GM18909 (cell line): Measurements from ENCODE around the gene ADAMTS13.

Experiments
- ATAC-seq: cut with Tn5 transposase; IDR thresholded peaks from one replicate; pipeline ENCODE4 v1.9.1; 2021; ENCODE audit warnings: mild to moderate bottlenecking; ENCODE audit not compliant: unreplicated experiment, poor library complexity

Gene ADAMTS13

DNA sequence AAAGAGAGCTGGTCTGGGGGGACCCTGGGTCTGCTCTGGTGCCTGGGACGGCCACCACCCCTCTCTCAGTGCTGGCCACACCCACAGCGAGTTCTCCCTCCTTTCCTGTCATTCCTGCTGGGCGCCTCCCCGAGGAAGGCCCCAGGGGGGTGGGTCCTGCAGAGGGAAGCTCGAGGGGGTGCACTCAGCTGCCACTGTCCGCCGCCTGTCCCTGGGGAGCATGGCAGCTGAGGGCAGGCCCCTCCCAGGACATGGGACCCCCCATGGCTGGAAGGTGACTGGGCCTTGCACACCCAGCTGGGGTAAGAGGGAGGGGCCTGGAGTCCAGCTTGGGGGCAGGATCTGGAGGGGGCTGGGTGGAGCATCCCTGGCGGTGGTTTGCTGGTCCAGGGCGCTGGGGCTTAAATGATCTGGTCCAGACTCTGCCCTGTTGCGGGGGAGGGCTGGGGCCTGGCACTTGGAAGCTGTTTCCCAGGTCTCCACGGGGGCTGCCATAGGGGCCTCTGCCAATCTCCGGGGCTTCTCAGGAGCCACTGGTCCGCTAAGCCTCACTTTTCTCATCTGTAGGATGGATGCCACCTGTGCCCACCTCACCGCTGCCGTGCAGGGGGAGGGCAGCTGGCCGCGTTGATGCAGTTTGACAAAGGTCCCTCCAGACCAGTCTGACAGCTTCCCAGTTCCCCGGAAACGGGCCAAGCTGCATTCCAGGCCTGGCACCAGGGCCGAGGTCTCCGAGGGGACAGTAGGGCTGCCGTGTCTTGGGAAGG is 62.7 kb downstream of the ADAMTS13 start:
- ATAC-seq = no peak

DNA sequence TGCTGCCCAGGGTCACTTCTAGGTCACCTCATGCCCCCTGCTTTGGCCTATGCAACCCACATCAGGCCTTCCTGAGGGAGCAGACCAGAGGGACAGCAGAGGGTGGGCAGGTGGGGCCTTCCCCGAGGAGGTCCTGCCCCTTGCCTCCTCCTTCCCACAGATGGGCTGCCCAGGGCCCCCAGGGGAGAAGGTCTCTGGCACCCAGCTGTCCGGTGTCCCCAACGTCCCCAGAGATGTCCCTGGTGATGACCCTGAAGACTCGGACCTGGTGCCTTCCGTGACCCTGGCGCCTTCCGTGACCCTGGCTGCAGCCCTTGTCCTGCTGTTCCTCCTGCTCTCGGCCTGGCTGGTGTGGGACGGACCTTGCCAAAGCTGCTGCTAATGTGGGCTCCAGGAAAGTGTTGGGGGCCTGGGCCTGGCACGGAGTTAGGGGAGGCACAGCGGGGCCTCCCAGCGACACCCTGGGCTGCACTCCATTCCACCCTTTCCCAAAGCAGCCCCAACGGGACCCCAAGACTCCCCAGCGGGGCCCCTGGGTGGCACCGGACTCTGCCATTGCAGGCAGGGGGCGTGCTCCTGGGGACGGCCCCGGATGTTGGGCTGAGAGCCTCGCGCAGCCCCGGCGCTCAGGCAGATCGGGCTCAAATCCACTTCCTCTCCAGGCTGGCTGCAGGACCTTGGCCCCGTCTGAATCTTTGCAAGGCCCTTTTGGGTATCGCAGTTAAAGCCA is 63.5 kb downstream of the ADAMTS13 start:
- no peak for ATAC-seq

DNA sequence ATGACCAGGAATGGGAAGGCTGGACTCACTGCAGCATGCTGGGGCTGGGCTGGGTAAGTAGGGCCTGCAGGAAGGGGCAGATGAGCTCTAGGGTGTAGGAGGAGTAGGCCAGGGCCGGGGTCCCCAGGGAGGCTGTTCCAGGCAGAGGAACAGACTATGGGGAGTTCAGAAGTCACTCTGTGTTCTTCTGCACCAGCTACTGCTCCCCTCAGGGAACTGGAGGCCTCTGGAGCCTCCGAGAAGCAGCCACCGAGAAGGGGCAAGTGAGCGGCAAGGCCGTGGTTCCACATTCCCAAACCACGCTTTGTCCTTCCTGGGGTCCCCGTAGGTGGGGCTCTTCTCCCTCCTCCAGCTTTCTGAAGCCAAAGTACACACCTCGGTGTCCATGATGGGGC is 65.2 kb downstream of the ADAMTS13 start:
- no peak for ATAC-seq

DNA sequence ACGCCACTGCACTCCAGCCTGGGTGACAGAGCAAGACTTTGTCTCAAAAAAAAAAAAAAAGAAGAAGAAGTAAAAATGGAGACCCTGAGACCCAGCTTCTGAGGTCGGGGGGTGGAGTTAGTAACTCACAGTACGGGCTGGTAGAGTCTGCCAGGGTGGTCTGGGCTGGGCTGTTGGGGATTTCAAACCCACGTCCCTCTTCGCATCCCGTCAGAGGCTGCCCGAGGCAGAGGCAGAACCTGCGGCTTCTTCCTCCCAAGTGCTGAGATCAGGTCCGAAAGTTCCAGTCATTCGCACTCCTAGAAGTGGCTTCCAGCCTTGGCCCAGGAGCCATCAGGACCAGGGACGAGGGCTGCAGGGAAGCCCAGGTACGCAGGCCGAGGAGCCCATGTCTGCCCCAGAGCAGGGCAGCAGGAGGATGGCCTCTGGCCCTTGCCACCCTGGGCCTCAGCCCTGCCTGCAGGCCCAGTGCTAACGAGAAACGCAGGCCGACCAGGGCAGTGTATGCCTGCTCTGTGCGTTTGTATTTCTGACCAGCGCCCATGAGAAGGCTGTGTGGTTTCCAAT is 66.6 kb downstream of the ADAMTS13 start:
- ATAC-seq = no peak

DNA sequence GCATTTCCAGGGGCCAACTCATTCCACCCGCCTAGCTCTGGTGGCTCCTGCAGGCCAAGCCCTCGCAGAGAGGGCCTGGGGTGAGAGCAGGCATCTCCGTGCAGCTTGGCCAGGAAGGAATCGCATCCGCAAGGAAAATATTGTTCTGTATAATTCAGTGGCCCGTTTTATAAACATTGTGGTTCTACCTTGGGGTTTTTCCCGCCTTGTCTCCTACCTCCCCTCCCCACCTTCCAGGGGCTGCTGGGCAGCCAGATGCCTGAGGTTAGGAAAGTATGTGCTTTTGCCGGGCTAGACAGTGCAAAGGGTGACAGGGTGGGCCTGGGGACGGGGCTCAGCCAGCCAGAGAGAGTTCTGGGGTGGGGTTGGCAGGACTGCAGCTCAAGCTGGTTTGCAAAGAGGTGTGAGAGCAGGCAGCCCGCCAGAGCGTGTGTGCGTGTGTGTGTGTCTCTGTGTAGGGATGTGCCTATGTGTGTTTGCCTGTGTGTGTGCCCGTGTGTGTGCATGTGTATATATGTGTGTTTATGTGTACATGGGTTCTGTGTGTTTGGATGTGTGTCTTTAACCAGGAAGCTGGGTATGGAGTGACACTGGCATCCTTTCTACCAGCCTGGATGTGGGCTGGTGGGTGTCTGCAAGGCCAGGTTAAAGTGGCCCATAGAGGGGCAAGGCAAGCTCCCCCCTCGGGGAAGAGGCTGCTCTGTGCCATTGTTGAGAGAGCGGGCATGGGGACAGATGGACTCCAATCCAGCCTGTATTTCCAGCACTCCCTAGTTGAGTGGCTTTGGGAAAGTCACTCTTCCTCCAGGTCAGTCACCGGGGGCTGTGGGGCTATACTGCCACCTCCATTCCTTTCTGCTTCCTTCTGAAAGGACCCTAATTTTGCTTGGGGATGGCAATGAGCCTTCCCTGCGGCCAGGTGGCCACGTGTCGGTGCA is 67.4 kb downstream of the ADAMTS13 start:
- no peak for ATAC-seq

DNA sequence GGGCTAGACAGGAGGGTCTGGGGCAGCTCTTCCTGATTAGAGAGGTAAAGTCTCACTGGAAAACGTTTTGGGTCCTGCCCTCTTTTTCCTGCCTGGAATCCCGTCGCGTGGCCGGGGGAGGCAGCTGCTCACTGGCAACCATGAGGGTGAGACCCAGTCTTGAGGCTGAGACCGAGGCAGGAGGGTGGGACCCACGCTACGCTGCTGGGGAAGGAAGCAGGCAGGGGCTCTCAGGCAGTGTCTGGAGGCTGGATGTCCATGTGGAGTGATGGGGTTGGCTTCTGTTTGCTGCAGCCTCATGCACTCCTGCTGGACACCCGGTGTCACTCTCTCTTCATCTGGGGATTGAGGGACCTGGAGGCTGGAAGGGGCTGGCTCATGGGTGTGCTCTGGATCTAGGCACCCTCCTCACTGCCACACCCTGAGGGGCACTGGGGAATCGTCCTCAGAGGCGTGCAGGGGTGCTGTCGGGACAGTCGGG is 68.1 kb downstream of the ADAMTS13 start:
- ATAC-seq = no peak

DNA sequence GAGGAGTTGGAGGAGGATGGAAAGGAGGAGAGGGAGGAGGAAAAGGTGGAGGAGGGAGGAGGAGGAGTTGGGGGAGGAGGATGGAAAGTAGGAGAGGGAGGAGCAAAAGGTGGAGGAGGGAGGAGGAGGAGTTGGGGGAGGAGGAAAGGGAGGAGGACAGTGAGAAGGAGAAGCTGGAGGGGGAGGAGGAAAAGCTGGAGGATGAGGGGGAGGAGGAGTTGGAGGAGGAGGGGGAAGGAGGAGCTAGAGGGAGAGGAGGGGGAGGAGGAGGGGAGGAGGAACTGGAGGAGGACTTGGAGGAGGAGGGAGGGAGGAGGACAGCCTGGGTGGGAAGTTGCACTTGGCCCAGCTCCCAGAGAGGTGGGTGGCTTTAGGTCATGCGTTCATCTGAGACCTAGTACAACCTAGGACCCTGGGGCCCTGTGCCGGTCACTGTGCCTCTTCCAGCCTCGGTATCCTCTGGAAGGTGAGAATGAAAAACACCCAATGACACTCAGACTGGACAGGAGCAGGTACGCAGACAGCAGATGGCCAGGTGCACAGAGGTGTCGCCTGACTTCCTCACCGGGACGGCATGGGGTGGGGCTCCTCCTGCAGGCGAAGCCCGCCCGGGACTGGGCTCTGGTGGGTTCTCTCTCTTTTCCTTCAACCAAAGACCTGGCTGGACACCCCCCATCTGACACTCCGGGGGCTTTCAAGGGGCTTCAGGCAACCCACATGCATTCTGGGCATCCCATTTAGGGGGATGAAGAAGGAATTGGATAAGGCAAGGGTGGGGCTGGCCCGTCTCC is 68.9 kb downstream of the ADAMTS13 start:
- no peak for ATAC-seq

DNA sequence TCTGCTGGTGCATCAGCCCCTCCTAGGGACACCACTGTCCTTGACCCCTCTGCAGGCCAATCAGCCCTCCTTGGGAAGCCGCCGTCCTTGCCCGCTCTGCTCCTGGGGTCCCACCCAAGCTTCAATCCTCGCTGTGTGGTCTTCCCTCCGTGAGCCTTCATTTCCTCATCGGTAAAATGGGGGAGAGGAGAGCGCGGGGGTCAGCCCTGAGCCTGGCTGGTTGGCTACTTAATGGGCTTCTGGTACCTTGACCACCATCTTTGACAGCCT is 69.4 kb downstream of the ADAMTS13 start:
- no peak for ATAC-seq

DNA sequence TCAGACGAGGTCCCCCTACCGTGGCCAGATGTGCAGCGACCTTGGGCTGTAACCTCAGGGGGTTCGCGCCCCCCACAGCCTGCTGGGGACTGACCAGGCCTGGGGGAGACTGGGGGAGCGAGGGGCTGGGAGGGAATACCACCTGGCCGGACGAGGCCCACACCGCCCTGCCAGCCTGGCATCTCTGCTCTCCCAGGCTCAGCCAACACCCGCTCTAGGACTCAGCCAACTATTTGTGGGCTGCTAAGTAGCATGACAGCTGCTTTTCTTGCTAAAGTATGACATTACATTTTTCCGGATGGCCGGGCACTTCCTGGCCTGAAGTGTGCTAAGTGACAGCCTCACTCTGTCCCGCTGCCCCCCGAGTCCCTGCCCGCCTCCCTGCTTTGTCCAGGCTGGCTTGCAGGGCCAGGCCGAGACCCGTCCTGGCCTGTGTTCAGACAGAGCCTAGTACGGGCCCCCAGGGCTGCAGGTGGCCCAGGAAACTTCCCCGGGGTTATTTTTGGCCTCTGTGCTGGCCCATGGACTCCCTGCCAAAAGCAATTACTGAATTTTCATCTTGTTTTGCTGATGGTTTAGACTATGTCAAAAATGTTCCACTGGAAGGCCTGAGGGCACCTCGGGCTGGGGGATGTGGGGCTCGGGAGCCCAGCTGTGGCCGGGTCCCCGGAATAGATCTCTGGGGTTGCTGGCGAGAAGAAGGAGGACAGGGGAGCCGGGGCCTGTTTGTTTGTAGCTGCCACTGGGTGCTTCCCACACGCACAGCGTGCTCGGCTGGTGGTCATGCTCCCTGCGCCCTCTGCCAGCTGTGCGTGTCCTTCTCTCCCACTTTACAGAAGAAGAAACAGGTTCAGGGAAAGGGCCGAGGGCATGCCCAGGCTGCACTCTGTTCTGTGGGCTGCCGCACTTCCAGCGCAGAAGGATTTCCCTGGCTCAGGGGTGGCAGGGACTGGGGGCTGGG is 70.2 kb downstream of the ADAMTS13 start:
- ATAC-seq = no peak

DNA sequence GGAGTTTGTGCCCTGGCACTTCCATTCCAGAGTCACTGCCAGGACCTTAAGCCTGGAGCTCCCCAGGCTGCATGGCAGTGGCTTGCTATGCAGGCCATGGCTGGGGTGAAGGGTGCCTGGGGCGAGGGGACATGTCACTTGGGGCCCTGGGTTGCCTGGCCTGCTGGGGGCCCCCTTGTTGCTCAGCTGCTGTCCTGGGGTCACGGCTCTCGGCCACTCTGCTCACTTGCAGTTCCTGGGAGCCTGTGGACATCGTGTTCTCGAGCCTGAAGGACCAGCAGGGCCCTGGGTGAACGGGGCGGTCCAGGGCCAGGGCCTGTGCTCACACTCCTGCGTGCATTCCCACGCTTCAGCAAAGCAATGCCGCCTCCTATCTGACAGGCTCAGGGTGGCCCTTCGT is 71.3 kb downstream of the ADAMTS13 start:
- no peak for ATAC-seq

DNA sequence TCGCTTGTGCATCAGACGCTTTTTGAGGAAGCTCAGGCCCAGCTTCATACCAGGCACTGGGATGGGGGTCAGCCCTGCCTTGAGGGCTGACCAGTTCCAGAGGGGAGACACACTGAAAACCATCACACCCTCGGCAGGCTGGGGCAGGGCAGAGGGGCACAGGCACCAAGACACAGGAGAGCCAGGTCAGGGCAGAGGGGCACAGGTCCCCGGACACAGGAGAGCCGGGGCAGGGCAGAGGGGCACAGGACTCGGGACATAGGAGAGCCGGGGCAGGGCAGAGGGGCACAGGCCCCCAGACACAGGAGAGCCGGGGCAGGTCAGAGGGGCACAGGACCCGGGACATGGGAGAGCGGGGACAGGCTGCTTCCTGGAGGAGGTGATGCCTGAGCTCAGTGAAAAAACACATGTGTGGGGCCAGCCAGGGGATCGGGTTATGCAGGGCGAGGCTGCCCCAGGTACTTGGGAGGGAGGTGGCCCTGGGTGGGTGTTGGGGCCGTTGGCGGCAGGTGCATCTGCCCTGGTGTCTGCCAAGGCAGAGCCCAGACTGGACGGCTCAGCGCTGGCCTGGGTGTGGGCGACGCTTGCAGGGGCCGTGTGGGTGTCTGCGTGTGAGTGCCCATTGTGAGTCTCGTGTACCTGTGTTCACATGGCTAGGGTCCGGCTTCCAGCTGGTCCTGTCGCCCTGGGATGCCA is 71.8 kb downstream of the ADAMTS13 start:
- ATAC-seq = no peak

DNA sequence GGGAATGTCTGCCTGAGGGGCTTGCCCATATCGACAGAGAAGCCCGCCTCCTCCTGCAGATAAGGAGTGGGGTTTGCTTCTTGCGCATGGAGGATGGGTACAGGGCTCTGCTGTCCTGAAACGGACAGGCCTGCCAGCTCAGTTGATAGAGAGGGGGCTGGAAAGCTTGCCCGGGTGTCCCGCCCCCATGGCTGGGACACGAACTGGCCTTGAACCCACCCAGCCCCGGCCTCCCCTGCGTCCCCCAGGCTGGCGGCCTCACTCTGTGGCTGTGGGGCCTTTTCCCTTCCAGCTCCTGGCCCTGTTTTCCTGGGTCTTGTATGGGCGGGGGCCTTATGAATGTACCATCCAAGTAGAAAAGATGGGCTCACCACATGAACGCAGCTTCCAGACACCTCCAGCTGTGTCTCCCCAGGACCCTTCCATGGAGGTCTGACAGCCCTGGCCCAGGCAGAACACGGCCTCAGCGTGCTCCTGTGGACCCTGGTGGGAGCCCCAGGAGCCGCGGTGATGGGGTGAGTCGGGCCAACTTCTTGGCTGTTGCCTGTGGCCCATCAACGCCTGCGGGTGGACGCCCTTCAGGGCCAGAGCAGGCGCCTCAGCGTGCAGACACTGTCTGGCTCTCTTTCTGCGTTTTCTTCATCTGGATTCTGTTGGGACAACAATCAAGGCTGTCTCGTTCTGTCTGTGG is 72.6 kb downstream of the ADAMTS13 start:
- ATAC-seq = no peak

DNA sequence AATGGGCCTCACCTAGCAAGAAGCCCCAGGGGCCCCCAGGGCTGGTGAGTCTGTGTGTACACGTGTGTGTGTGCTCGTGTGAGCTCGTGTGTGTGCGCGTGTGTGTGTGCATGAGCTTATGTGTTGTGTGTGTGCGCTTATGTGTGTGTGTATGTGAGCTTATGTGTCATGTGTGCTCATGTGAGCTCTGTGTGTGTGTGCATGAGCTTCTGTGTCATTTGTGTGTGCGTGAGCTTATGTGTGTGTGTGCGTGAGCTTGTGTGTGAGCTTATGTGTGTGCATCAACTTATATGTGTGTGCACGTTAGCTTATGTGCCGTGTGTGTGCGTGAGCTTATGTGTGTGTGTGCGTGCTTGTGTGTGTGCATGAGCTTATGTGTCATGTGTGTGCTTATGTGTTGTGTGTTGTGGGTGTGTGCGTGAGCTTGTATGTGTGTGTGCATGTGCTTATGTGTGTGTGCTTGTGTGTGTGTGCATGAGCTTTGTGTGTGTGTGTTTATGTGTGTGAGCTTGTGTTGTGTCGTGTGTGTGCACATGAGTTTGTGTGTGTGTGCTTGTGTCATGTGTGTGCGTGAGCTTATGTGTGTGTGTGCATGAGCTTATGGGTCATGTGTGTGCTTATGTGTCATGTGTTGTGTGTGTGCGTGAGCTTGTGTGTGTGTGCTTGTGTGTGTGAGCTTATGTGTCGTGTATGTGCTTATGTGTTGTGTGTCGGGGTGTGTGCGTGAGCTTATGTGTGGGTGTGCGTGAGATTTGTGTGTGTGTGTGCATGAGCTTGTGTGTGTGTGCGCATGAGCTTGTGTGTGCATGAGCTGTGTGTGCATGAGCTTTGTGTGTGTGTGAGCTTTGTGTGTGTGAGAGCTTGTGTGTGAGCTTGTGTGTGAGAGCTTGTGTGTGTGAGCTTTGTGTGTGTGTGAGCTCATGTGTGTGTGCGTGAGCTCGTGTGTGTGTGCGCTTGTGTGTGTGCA is 73.4 kb downstream of the ADAMTS13 start:
- no peak for ATAC-seq

DNA sequence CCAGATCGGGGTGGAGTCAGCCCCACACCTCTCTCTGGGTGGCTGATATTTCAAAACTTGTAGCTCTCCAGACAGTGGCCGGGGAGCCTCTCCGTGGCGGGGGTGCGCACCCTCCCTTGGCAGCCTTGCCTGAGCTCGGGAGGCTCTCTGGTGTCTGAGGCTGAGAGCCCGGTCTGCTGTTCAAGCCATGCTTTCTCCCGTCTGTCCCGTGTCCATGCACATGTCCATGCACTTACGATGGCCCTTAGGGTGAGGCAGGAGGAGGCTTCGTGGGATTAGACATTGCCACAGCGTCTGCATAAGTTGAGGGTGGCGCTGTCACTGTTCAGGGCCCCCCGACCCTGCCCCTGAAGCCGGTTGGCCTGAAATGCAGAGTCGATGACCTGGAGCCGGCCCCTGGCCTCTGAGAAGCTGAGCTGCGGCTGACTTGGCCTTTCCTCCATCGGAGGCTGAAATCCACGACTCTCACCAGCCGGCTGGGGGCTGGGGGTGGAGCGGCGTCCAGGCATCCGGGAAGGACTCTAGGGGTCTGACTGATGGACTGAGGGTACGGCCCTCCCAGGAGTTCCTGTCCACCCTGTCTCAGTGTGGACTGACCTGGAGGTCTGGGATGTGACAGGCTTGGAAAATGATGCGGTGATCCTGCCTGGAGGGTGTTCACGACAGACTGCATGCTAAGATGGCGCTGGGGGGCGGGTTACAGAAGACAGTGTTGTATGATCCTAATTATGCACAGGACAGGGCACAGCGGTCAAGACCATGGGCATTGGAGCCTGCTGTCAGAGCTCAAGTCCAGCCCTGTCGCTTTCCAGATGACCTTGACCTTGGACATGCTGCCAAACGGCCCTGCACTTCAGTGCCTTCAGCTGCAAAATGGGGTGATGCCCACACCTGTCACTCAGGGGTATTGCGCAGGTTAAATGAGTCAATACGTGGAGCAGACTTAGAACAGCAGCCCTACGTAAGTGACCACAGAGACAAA is 75.0 kb downstream of the ADAMTS13 start:
- no peak for ATAC-seq

DNA sequence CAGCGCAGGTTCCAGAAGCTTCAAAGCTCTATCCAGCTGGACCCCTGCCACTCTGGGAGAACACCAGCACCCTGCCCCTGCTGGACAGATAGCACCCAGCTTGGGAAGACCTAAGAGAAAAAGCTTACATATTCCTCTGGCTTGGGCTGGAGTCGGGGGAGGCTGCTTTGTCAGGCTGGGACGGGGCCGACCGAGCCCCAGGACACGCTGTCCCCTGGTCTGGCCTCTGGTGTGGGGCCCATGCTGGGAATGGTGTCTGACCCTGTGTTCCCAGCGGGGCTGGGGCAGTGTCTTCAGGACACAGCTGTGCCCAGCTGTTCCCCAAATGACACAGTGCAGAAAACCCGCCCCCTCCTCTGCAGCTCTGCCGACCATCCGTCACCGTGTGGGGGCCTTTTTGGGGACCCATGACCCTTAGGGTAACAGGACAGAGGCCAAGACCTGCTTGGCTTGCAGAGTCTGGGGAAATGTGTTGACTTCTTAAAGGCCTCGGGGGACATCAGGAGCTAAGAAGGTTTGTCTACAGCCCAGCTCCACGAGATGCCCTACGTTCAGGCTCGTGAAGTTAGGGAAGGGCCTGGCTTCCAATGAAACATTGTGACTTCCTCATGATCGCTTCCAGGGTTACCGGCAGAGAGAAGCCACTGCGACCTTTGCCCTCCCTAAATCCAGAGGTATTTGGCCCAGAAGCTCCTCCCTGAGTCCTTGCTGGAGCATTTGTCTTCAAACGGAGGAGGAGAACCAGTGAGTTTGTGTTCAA is 77.1 kb downstream of the ADAMTS13 start:
- ATAC-seq = no peak
